ENCODE measurements around the gene VMP1.

GRCh38 chr17:59838052-59838916 lies 130.8 kb downstream of the VMP1 start:
- no peak for TF ChIP-seq CTCF (IDR thresholded peaks at IDR 0.05; ENCODE audit: low read depth, low read length, poor library complexity, severe bottlenecking)
- no peak for TF ChIP-seq EZH2phosphoT487 (IDR thresholded peaks at IDR 0.05; ENCODE audit: borderline replicate concordance, low read length)
